GM18502 (cell line): ENCODE measurements around the gene KDM4B.

ENCODE experiments used
- ATAC-seq: cut with Tn5 transposase; IDR thresholded peaks from one replicate; pipeline ENCODE4 v1.9.1; 2021; ENCODE audit warnings: mild to moderate bottlenecking; ENCODE audit not compliant: unreplicated experiment, poor library complexity

KDM4B gene

DNA sequence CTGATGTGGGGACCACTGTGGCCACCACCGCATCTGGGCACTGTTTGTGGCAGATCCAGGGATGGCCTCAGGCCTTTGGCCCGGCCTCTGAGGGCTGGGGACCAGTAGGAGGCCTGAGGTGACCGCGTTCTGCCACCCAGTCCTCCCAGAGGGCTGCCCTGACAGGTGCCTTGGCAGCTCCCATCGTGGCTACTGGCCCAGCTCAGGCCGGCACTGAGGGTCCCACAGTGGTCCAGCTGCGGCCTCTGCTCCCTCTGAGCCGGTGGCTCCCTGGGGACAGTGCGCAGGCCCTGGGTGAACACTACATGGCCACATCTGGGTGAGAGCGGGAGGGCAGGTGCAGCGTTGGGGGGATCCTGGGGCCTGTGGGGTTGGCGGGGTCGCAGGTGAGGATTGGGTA lies 61.9 kb downstream of the KDM4B start:
- ATAC-seq: no peak

DNA sequence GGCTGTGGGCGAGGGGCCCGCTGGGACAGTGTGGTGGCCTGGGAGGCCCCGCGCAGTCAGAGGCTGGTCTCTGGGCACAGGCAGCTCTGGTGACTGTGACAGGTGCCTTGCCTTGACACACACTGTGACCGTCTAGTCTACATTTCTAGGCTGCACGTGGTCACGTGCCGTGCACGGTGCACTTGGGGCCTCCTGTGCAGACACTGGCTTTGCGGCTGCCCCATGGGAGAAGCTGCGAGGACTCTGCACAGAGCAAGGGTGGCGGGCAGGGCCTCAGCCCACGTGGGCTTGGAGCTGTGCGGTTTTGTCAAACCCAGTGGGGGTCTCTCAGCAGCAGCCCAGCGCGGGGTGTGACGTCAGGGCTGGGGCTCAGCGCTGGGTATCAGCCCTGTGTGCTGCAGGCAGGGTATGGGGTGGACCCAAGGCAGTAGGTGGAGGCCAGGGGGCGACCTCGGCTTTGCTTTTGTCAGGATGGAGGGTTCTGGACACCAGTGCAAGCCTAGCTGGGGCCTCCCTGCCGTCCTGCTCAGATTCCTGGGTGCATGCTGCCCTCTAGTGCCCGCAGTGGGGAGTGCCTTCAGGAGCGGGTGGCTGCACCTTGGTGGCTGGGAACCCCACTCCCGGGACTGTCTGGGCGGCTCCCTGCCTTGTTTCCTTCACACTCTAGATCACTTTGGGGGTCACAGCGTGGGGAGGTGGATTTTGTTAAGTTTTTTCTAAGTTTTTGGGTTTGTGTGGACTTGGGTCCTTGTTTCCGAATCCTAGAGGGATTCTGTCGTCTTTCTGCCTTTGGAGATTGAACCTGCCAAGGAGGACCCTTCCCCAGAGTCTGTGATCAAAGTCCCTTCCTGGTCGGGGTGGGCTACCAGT lies 62.6 kb downstream of the KDM4B start:
- no peak for ATAC-seq

DNA sequence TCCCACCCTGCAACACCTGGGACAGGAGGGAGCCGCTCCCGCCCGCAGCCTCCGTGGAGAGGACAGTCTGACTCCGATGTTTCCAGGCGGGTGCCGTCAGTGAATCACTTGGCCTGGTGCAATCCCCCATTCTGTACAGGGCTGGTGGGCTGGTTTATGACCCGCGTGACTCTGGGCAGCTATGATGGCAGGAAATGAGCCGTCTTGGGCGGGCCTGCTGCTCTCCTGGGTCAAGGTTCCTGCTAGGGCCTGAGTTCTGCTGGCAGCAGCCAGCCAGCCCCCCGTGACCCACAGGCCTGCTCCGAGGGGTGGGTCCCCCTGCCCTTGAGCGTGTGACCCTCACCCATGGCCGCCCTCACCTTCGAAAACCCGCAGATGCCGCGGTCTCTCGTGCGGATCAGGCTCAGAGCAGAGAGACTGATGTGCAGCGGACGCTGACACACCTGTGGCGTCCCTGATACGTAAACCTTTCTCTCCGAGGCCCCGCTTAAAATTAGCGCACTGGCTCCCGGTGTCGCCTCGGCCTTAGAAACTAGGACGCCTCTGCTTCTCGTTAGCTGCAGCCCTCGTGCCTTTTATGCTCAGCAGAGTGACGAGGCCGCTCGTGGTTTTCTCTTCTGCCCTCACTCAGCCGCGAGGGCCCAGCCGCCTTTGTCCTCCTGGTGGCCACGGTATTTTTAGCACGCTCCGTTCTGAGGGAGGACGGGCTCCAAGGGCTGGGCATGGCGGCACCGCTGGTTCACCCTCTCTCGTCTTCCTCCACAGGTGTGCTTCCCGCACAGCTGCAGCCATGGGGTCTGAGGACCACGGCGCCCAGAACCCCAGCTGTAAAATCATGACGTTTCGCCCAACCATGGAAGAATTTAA lies 63.4 kb downstream of the KDM4B start:
- no peak for ATAC-seq

DNA sequence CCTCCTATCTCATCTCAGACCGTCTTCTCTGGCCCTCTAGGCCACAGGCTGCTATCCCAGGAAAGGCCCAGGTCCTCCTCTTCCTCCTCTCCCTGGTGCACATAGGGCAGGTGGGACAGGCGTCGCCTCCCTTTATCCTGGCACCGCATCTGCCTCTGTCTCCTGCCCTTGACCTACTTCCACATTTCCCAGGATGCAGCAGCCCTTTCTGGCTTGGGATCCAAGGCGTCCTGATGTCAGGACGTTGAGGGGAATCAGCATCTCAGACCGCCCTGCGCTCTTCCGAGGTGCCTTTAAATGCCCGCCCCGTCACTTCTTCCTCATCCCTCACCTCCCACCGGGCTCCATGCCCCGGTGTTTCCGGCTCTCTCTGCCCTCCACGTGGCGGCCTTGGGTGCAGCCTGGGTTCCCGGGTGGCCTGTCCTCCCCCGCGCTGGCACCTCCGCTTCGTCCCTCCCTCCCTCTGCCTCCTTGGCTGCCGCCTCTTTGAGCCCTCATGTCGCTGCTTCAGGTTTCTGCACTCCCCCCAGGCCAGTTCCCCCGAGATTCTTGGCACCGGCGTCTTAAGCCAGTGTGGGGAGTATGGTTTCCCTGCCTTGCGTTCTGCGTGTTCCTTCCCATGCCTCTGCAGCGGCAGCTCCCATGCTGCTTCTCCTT lies 66.3 kb downstream of the KDM4B start:
- ATAC-seq: no peak

DNA sequence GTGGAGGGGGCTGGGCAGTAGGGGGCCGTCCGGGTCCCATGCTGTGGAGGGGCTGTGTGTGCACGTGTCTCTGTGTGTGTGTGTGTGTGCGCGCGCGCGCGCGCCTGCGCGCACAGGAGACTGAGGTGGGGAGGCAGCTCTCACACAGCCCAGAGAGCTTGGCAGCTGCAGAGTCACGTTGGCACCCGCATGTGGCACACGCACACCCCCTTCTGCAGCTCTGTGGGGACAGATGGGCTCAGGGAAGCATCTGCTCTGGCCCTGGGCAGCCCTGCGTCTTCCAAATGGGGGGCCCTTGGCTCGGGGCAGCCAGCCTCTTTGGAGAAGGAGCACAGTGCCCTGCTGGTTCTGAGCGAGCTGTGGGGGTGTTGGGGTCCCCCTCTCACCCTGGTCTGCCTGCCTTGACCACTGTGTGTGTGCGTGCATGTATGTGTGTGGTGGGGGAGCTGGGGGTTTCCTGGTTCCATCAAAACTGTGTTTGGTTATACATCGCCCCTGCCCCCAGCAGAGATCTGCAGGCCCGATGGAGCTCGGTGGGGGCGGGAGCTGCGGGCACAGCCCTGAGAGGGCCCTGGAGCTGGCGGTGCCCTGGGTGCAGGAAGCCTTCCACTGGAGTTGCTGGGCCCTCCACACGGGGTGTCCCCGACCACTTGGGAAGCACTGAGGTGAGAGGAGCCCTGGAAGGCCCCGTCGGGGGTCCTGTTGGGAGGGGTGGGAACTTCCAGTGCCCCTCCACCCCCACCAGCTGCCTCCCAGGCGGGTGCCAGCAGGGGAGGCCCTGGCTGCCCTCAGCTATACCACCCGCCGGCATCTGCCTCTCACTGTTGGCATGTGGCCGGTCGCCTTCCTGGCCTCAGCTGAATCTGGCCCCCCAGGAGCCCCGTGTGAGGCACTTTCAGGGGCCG lies 67.1 kb downstream of the KDM4B start:
- ATAC-seq: no peak

DNA sequence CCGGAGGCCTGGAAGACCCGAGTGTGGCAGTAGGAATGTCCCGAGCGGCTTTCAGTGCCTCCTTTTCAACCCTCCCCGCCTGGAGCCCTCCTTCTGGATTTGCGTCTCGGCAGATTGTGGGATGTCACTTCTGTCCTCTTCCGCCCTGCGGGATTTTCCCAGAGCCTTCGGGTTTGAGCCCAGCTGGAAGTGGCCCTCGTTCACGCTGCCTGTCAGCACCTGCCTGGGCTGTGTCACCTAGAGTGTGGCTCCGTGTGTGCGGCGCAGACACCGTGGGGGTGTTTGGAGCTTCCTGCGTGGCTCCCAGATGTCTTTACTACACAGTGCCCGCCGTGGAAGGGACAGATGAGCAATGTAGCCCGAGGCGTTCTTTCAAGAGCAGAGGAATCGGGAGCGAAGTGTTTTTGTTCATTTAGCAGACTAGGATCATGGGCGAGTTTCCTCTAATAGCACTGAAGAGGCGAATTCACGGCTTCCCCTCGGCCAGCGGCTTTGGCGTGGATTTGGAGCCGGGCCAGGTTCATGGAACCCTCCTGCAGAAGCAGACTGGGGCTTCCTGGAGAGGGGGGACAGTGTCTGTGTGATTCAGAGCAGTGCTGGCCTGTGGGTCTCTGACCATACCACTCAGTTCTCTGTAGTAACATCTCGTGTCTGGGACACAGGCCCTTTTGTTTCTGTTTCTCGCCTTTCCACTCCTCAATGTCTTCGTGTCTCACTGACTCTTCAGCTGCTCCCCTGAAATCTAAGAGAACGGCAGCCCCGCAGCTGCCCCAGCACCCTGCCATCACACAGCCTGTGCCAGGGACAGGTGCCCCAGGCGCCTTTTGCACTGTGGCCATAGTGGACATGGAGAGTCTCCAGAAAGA lies 68.0 kb downstream of the KDM4B start:
- no peak for ATAC-seq

DNA sequence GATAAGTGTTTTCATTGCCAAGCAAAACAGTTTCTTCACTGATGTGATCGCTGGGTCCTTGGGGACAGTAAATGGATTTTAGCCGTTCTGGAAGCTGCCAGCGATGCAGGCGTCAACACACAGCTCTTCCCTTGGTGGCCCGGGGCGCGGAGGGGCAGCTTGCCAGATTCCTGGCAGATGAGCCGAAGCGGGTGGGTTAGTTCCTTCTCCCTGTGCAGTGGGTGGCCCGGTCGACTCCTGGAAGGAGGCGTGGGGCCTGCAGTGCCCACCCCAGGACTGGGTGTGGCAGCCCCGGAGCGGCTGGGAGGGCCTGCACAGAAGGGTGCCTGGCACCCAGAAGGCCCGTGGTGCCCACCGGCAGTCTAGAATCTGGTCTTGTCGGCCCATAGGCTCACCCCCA lies 69.0 kb downstream of the KDM4B start:
- ATAC-seq: no peak

DNA sequence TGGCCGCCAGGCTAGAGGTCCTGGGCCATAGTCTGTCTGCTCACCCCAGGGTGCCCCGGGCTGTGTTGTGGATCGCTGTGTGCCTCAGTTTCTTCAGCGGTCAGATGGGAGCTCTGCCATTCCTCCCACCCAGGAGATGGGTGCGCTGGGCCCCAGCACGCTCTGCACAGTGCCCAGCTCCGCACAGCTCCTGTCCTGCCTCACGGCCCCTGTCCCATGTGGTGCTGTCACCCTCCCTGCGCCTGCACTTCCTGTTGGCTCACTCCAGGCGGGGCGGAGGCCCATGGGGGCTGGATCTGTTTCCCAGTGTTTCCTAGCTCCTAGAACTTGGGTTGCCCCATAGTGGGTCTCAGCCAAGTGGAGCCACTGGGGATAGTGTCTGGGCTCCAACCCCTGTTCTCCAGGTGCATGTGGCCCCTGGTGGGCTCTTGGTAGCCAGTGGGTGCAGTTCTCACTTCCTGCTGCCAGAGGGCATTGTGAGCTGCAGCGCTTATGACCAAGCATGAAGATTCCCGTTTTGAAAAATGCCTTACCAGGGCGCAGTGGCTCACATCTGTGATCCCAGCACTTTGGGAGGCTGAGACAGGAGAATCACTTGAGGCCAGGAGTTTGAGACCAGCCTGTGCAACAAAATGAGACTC lies 69.8 kb downstream of the KDM4B start:
- ATAC-seq: no peak

DNA sequence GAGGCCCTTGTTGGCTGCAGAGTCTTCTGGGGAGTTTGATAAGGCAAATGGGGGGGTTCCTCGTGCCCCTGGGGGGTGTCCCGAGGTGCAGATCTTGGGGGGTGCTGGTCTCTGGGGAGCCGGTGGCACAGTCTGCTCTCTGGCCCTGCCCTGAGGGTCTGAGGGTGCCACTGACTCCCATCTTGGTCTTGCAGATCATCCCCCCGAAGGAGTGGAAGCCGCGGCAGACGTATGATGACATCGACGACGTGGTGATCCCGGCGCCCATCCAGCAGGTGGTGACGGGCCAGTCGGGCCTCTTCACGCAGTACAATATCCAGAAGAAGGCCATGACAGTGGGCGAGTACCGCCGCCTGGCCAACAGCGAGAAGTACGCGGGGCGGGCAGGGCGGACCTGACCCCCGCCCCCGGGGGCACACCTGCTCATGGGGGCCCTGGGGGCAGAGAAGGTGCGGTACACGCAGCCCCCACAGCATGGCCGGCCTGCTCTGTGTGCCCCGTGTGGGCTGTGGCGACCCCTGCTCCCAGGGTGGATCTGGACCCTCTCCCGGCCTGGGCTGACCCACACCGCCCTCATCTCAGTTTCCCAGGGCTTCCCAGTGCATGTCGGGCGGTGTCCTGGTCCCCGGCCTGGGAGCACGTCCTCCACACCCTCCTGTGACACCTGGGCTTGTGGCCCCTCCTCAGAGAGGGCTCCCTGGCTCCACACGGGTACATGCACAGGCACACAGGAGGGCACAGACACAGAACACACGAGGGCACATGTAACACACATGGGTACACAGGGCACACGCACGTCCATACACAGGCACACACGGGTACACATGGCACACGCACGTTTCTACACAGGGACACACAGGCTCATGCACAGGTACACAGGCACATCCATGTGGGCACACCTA lies 71.0 kb downstream of the KDM4B start:
- ATAC-seq: no peak

DNA sequence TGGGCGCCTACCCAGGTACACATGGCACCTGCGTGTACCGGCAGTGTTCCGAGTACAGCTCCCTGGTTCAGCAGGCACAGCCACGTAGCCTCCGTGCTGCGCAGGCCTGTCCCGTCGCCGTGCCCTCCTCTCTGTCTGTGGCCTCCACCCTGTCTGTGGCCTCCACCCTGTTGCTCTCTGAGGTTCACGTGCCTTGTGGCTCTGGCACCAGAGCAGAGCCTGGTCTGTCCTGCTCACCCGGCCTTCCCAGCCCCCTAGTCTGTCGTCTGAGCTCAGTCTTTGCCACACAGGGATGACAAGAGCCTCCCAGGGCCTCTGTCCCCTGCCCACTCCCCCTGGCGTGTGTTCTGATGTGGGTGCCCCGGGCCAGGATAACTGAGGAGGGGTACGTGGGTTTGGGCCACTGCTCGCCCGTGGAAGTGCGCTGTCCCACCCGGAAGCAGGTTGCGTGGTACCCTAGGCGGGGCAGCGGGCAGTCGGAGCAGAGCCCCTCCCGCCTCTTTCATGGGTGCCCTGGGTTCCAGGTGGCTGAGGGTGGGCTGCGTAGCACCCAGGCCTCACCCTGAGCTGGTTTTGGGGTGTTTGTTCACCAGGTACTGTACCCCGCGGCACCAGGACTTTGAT lies 71.7 kb downstream of the KDM4B start:
- no peak for ATAC-seq

DNA sequence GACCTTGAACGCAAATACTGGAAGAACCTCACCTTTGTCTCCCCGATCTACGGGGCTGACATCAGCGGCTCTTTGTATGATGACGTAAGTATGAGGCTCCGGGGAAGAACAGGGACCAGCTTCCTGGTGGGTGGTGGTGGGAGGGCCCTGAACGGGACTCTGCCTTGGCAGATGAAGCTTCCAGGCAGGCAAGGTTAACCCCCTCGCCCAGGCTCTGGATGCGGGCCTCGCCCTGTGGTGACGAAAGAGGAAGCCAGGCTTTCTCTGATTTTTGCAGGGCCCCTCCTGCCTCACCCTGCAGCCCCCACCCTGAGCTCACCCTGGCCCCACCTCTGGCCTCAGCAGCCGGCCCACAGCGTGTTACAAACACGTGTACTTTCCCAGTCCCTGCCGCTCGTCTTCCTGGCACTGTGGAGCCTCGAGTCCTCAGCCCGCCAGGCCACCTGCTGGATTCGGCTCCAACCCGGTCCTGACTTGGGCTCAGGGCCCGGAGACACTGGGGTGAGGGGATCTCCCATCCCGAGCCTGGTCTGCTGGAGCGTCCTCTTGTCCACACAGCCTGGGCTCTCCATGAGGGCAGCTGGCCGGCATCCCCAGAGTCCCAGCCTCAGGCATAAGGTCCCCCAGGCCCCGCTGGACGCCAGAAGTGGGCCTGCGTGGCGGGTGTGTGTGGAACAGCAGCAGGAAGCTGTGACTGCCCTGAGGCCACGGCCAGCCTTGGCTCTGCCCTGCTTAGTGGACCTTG lies 72.4 kb downstream of the KDM4B start:
- ATAC-seq: no peak

DNA sequence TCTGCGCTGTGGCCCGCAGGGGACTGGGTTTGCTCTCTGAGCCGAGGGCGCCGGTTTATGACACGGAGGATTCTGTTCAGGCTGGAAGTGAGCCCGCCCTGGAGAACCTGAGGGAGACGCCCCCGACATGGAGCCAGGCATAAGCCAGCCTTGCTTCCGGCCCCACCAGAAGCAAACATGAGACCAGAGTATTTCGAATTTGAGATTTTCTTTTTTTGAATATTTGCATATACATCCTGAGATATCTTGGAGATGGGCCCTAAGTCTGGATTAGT lies 72.9 kb downstream of the KDM4B start:
- ATAC-seq: no peak

DNA sequence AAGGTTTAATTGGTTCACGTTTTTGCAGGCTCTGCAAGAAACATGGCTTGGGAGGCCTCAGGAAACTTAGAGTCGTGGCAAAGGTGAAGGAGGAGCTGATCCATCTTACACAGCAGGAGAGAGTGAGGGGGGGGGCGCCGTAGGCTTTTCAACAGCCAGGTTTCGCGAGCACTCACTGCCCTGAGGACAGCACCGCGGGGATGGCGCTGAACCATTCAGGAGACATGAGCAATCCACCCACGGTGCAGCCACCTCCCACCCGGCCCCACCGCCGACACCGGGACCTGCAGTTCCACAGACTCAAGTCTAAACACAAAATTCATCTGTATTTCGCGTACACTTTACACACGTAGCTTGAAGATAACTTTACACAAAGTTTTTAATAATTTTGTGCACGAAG lies 73.6 kb downstream of the KDM4B start:
- no peak for ATAC-seq

DNA sequence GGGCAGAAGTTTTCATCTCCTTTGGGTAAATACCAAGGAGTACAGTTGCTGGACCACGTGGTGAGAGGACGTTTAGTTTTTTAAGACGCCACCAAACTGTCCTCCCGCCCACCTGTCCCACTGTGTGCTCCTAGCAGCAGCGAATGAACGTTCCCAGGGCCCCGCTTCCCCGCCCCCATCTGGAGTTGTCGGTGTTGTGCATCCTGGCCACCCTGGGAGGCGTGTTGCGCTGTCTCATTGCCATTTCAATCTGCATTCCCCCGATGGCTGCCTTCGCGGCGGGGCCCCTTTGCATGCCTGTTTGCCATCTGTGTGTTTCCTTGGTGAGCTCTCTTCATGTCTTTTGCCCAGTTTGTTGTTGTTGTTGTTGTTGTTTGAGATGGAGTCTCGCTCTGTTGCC lies 76.1 kb downstream of the KDM4B start:
- ATAC-seq: no peak

DNA sequence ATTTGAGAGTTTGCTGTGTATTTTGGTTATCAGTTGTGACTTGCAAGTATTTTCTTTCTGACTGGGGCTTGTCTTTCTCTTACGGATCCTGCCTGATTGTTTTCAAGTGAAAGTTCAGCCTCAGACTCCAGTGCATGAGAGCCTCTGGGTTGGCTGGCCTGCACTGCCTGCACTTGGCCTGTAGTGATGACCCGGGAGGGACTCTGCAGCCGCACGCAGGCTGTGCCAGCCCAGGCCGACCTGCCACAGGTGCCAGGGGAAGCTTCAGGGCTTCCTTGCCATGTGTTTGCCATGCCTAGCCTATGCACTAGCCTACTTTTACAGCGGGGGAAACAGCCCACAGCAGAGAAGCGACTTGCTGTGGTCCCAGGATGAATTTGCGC lies 77.0 kb downstream of the KDM4B start:
- ATAC-seq: no peak

DNA sequence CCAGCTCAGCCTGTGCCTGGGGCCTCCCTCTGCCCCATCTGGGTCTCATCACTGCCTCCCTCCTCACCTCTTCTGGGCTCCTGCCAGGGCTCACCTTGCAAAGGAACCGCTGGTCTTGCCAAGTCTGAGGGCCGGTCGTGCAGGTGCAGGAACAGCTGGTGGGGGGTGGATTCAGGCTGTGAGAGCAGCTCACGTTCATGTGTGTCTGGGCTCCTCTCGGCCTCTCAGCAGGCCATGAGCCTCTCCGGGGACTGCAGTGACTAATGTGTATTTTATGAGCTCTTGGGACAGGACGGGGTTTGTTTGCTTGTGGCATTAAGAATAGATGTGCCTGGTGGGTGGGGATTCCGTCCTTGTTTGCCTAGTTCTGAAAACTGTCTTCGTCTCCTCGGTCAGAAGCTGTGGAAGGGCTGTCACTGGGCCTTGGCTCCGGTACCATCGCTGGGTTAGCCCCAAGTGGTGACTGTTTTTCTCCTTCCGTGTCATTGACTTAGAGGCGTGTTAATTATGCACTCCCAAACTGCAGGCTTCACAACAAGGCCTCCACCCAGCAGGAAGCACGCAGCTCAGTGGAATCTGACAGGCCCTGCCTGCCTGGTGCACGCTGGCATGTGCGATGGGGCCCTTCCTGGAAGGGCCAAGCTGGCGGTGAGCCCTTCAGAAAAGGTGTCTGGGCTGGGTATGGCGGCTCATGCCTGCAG lies 77.6 kb downstream of the KDM4B start:
- no peak for ATAC-seq
